ENCODE measurements around the gene TRIM24. TPM values are rescaled to one million over a fixed set of nuclear protein-coding genes. Genes with fewer than 3 reads are reported as not detected.

TRIM24 gene
- total and polyA plus RNA-seq, 2 experiments from 2014 or later = 3.4 to 7.5 TPM

GRCh38 chr7:138442822-138443221 is 17.2 kb upstream of the TRIM24 start:
- Histone ChIP-seq H4K20me1 (ENCODE audit: insufficient read depth) (no peaks in the 10 kb centered on the region), H3K27me3 (replicated peaks; ENCODE audit: insufficient read depth) (no peaks in the 10 kb centered on the region), H3K79me2 (ENCODE audit: insufficient read depth) (no peaks in the 10 kb centered on the region), H3K4me2 (ENCODE audit: unreplicated experiment) (no peak overlapping the region), H2AFZ (no peak overlapping the region), H3K36me3 (ENCODE audit: low read depth) (no peaks in the 10 kb centered on the region), H3K27ac (no peak overlapping the region), H3K9me3 (ENCODE audit: low read depth) (no peaks in the 10 kb centered on the region), H3K4me3 (no peak overlapping the region), H3K9me2 (ENCODE audit: insufficient read depth) (no peaks in the 10 kb centered on the region), H3K9ac (no peak overlapping the region), H3K4me1 (ENCODE audit: insufficient read depth) (no peaks in the 10 kb centered on the region), H3F3A (ENCODE audit: insufficient read depth) (no peaks in the 10 kb centered on the region)
- in situ Hi-C loops (cut with MboI) = no loop called here
- TF ChIP-seq EZH2 (IDR thresholded peaks at IDR 0.05; ENCODE audit: insufficient read depth, poor library complexity, severe bottlenecking) (no peak), EZH2phosphoT487 (IDR thresholded peaks at IDR 0.05; ENCODE audit: insufficient read depth, low read depth) (no peak)
- 36 to 53% methylated on average over 3 of the region's 3 CpGs for WGBS, 2 experiments (ENCODE audit: low coverage in 1 of 2, low lambda C conversion rate in 2 of 2, missing lambda C conversion rate in 2 of 2)
- DNase-seq = no peak

GRCh38 chr7:138449580-138449979 is 10.5 kb upstream of the TRIM24 start:
- H3K27me3 ChIP-seq (replicated peaks; ENCODE audit: insufficient read depth) = no peaks in the 10 kb centered on the region
- no peak overlapping the region for H3K4me3 ChIP-seq
- H3K9me3 ChIP-seq (ENCODE audit: low read depth) = no peaks in the 10 kb centered on the region
- H3K4me1 ChIP-seq (ENCODE audit: insufficient read depth) = no peaks in the 10 kb centered on the region
- H2AFZ ChIP-seq = no peak overlapping the region
- H4K20me1 ChIP-seq (ENCODE audit: insufficient read depth) = no peaks in the 10 kb centered on the region
- DNase-seq = no peak
- H3K36me3 ChIP-seq (ENCODE audit: low read depth) = no peaks in the 10 kb centered on the region
- H3K27ac ChIP-seq = no peak overlapping the region
- no peaks in the 10 kb centered on the region for H3F3A ChIP-seq (ENCODE audit: insufficient read depth)
- TF ChIP-seq EZH2 (IDR thresholded peaks at IDR 0.05; ENCODE audit: insufficient read depth, poor library complexity, severe bottlenecking) (no peak), EZH2phosphoT487 (IDR thresholded peaks at IDR 0.05; ENCODE audit: insufficient read depth, low read depth) (no peak)
- H3K4me2 ChIP-seq (ENCODE audit: unreplicated experiment) = no peak overlapping the region
- no peaks in the 10 kb centered on the region for H3K79me2 ChIP-seq (ENCODE audit: insufficient read depth)
- 59 to 61% methylated on average over 6 of the region's 6 CpGs for WGBS, 2 experiments (ENCODE audit: low coverage in 1 of 2, low lambda C conversion rate in 2 of 2, missing lambda C conversion rate in 2 of 2)
- in situ Hi-C loops (cut with MboI) = no loop called here
- no peaks in the 10 kb centered on the region for H3K9me2 ChIP-seq (ENCODE audit: insufficient read depth)
- no peak overlapping the region for H3K9ac ChIP-seq

GRCh38 chr7:138455609-138456008 is 4.5 kb upstream of the TRIM24 start:
- H3K27ac ChIP-seq = no peak overlapping the region
- no peaks in the 10 kb centered on the region for H3K4me1 ChIP-seq (ENCODE audit: insufficient read depth)
- no peaks in the 10 kb centered on the region for H3K9me3 ChIP-seq (ENCODE audit: low read depth)
- no peak overlapping the region for H3K9ac ChIP-seq
- no peak overlapping the region for H3K4me2 ChIP-seq (ENCODE audit: unreplicated experiment)
- no peaks in the 10 kb centered on the region for H3K9me2 ChIP-seq (ENCODE audit: insufficient read depth)
- no peaks in the 10 kb centered on the region for H3K79me2 ChIP-seq (ENCODE audit: insufficient read depth)
- H2AFZ ChIP-seq = no peak overlapping the region
- H3K4me3 ChIP-seq = no peak overlapping the region
- in situ Hi-C loops (cut with MboI) = no loop called here
- no peaks in the 10 kb centered on the region for H3K36me3 ChIP-seq (ENCODE audit: low read depth)
- DNase-seq = no peak
- H3F3A ChIP-seq (ENCODE audit: insufficient read depth) = no peaks in the 10 kb centered on the region
- no peaks in the 10 kb centered on the region for H3K27me3 ChIP-seq (replicated peaks; ENCODE audit: insufficient read depth)
- 0 to 3% methylated on average over 3 of the region's 3 CpGs for WGBS, 2 experiments (ENCODE audit: low coverage in 1 of 2, low lambda C conversion rate in 2 of 2, missing lambda C conversion rate in 2 of 2)
- no peaks in the 10 kb centered on the region for H4K20me1 ChIP-seq (ENCODE audit: insufficient read depth)
- TF ChIP-seq EZH2 (IDR thresholded peaks at IDR 0.05; ENCODE audit: insufficient read depth, poor library complexity, severe bottlenecking) (no peak), EZH2phosphoT487 (IDR thresholded peaks at IDR 0.05; ENCODE audit: insufficient read depth, low read depth) (no peak)

GRCh38 chr7:138456220-138456619 is 3.8 kb upstream of the TRIM24 start:
- in situ Hi-C loops (cut with MboI) = no loop called here
- H3K4me2 ChIP-seq (ENCODE audit: unreplicated experiment) = no peak overlapping the region
- H3K9me3 ChIP-seq (ENCODE audit: low read depth) = no peaks in the 10 kb centered on the region
- DNase-seq = no peak
- H3K27me3 ChIP-seq (replicated peaks; ENCODE audit: insufficient read depth) = no peaks in the 10 kb centered on the region
- H3K4me3 ChIP-seq = no peak overlapping the region
- TF ChIP-seq EZH2 (IDR thresholded peaks at IDR 0.05; ENCODE audit: insufficient read depth, poor library complexity, severe bottlenecking) = no peak
- no peak for TF ChIP-seq EZH2phosphoT487 (IDR thresholded peaks at IDR 0.05; ENCODE audit: insufficient read depth, low read depth)
- no peak overlapping the region for H2AFZ ChIP-seq
- no peaks in the 10 kb centered on the region for H4K20me1 ChIP-seq (ENCODE audit: insufficient read depth)
- H3K27ac ChIP-seq = no peak overlapping the region
- H3K79me2 ChIP-seq (ENCODE audit: insufficient read depth) = peaks cover under 1% of the 10 kb centered on the region; the same call in 1 of the 2 replicates
- no peaks in the 10 kb centered on the region for H3K4me1 ChIP-seq (ENCODE audit: insufficient read depth)
- H3K36me3 ChIP-seq (ENCODE audit: low read depth) = no peaks in the 10 kb centered on the region
- H3F3A ChIP-seq (ENCODE audit: insufficient read depth) = peaks cover under 1% of the 10 kb centered on the region; the same call in 1 of the 2 replicates
- H3K9me2 ChIP-seq (ENCODE audit: insufficient read depth) = no peaks in the 10 kb centered on the region
- 43 to 45% methylated on average over 4 of the region's 4 CpGs for WGBS, 2 experiments (ENCODE audit: low coverage in 1 of 2, low lambda C conversion rate in 2 of 2, missing lambda C conversion rate in 2 of 2)
- no peak overlapping the region for H3K9ac ChIP-seq

Data from GM23248 (cell line).